G401 (cell line): ENCODE data around the gene ABHD3. TPM values are rescaled to one million over a fixed set of nuclear protein-coding genes. Genes with fewer than 3 reads are reported as not detected.
"Not testable (repeated sequence)": the region's sequence is repeated elsewhere in the genome, so short reads cannot be mapped to it uniquely, and the experiment has no call there.

Source experiments
- DNase-seq: peaks from one replicate; pipeline ENCODE4 v3.0.0-alpha.2; 2015; ENCODE audit warnings: low spot score
- in situ Hi-C: cut with HindIII; loops from 2 replicates; pipeline ENCODE4 v1.10.0; 2016; ENCODE audit warnings: low sequenced_read_pairs, mixed read lengths
- total RNA-seq: library from RNA; depleted of rRNA; stranded (reverse); fragments of >200 nt; shearing (Covaris generic); gene quantifications from 2 replicates; pipeline ENCODE4 v1.2.3, GENCODE V29; 2014

Gene ABHD3
- total RNA-seq, 1 experiment from 2014 or later: 31.3 TPM

DNA sequence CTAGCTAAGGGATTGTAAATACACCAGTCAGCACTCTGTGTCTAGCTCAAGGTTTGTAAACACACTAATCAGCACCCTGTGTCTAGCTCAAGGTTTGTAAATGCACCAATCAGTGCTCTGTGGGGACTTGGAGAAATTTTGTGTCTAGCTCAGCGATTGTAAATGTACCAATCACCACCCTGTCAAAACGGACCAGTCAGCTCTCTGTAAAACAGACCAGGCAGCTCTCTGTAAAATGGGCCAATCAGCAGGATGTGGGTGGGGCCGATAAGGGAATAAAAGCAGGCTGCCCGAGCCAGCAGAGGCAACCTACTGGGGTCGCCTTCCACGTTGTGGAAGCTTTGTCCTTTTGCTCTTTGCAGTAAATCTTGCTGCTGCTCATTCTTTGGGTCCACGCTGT lies 2.6 kb upstream of the ABHD3 start:
- in situ Hi-C loops, DNase-seq: not testable (repeated sequence)

DNA sequence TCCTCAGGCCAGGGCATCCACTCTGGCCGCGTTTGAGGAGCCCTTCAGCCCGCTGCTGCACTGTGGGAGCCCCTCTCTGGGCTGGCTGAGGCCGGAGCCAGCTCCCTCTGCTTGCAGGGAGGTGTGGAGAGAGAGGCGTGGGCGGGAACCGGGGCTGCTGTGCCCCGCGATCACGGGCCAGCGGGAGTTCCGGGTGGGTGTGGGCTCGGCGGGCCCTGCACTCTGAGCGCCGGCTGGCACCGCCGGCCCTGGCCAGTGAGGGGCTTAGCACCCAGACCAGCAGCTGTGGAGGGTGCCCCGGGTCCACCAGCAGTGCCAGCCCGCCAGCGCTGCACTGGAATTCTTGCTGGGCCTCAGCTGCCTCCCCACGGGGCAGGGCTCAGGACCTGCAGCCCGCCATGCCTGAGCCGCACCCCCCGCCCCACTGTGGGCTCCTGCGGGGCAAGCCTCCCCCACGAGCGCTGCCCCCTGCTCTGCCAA lies 1.9 kb upstream of the ABHD3 start:
- in situ Hi-C loops: no loop called here
- DNase-seq: no peak

DNA sequence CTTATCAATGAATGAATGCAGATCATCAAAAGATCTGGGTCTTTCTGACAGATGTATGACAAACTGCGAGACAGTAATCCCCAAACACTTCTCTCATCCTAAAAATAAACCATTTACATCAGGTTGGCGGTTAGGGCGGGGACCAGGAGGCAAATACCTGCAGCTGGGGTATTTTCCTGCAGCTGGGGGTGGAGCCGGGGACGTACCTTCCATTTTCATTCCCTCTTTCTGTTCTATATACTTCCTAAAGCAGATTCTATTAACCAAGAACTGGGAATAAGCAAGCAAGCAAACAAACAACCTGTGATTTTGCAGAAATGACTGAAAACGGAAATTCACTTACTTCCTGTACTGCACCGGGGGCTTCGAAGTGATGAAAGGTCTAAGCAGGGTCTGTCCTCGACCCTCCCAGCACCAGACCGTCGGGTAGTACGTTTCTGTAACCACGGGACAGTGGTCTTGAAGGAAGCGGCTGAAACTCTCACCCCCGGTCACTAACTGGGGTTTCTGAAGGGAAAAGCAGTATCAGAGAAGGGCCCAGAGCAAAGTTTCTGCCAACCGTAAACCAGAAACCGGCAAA lies 1.2 kb downstream of the ABHD3 start:
- peak; percentile 42 for DNase-seq
- in situ Hi-C loops: no loop called here

DNA sequence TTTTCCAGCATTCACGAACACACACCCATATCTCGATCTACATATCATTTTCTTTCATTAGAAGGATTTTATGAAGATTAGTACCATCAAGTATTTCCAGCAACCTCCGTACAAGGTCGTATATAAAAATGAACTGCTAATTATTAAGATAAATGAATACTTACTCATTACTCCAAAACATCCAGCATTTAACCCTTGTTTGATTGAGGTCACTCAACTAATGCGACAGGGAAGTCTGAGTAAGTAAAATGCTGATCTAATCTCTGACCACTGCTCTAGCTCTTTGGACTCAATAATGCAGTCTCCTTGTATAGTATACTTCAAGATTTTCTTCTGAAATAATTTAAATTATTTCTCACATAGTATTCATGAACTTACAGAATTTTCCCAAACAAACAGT lies 2.0 kb downstream of the ABHD3 start:
- no peak for DNase-seq
- in situ Hi-C loops: no loop called here

DNA sequence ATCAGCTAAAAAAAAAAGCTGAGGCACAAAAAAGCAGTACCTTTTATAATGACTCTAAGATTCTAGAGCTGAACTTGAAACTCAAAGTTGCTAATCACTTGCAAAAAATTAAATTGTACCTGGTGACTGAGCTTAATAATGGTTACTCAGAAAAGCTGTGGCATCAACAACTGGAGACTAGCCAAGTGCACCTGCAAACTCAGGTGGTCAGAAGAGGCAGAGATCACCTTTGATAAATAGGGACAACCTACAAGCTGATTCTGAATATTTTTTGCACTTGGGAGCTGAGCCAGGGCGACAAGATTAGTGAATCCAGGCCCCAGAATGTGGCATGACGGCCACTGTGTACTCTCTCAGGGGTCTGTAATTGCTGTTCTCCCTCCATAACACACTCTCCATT lies 3.0 kb downstream of the ABHD3 start:
- in situ Hi-C loops: no loop called here

DNA sequence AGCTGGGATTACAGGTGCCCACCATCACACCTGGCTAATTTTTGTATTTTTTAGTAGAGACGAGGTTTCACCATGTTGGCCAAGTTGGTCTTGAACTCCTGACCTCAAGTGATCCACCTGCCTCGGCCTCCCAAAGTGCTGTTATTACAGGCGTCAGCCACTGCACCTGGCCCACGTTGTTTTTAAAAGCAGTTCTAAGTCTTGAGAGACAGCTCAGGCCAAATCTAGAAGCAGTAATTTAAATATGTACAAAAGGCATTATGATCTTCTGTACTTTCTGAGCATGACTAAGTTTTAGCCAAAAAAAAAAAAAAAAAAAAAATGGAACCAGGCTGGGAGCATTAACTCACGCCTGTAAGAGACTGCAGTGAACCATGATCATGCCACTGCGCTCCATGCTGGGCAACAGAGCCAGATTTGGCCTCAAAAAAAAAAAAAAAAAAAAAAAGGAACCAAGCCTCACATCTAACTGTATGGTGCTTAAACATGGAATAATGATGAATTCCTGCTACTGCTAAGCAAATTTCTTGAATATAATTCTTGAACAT lies 4.0 kb downstream of the ABHD3 start:
- in situ Hi-C loops: no loop called here
- no peak for DNase-seq

More for the DNA sequence above, 3.0 kb downstream of the ABHD3 start:
- no peak for DNase-seq

DNA sequence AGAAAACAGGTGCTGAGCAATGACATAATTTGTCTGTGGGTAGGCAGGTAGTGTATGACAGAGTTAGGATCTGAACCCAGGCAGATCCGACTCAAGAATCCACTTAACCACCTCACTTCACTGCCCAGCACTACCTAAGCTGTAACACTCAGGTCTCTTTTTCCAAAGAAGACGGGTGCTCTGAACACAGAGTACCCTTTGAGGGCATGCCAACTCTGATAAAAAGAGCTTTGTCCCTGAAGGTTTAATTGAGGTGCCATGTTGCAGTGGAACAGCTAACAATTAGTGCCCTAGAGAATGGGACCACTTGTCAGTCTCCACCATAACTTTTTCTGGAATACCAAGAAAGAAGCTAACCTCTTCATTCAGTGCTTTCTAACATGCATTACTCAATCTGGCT lies 11.3 kb downstream of the ABHD3 start:
- in situ Hi-C loops: no loop called here
- DNase-seq: no peak

DNA sequence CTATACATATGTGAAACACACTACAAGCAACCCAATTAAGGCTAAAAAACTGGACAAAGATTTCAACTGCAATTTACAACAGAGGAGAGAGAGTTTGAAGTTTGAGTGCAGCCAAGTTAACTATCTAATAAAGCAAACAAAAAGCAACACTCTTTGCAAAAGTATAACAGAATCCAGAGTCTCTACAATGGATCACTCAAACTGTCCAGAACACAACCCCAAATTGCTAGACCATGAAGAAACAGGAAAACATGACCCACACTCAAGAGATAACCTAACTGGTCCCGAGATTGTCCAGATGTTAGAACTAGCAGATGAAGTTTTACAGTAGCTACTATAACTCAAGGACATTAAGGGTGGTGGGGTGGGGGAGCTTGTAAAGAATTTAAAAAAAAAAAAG lies 14.8 kb downstream of the ABHD3 start:
- in situ Hi-C loops: no loop called here
- no peak for DNase-seq

DNA sequence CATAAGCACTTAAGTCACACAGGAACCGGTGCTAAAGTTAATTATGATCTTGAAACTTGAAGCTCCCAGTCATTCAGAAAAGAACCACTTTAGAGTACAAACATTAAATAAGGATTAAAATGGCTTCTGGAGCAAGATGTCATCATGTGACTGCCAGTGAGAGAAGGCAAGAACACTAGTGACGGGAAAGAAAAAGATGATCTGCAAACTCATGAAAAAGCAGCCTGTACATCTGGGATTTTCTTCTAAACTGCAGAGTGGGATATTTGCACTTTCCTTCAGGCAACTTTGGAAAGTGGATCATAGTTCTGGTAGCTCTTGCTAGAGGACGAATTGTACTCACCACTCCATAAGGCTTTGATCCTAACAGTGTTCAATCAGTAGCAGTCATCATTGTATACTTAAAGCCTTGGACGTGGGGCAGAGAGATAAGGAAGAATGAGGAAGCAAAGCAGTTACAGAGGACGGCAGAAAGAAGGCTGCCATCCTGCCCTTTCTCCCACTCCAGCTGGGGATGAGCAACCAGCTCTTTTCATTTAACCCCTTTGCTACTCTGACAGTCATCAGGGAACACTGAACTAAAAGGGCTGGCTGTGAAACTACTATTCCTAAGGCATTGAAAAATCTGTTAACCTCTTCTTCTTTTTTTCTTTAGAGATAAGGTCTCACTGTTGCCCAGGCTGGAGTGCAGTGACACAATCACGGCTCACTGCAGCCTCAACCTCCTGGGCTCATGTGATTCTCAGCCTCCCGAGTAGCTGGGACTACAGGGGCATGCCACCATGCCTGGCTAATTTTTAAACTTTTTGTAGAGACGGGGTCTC lies 18.1 kb downstream of the ABHD3 start:
- DNase-seq: no peak
- in situ Hi-C loops: no loop called here

DNA sequence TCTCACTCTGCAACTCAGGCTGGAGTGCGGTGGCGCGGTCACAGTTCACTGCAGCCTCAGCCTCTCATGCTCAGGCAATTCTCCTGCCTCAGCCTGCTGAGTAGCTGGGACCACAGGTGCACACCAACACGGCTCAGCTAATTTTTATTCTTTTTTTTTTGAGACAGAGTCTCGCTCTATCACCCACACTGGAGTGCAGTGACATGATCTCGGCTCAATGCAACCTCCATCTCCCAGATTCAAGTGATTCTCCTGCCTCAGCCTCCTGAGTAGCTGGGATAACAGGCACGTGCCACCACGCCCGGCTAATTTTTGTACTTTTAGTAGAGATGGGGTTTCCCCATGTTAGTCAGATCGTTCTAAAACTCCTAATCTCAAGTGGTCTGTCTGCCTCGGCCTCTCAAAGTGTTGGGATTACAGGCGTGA lies 19.0 kb downstream of the ABHD3 start:
- DNase-seq, in situ Hi-C loops: not testable (repeated sequence)

DNA sequence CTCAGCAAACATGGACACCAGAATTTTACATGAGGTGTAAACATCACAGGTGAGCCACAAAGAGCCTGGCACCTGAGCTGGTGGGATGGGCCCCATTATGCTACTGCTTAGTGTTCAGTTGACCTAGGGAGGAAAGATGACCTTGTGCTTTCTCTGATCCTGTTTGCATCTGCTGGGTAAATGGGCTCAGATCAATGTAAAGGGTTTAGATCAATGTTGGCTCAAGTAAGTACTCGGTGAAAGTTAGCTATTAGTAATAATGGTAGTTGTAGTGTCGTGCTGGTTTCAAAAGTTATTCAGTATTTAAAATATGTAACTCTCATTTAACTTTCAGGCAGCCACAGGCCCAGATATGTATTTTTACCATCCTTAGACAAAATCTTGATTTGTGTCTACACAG lies 19.8 kb downstream of the ABHD3 start:
- in situ Hi-C loops: no loop called here
- DNase-seq: no peak

DNA sequence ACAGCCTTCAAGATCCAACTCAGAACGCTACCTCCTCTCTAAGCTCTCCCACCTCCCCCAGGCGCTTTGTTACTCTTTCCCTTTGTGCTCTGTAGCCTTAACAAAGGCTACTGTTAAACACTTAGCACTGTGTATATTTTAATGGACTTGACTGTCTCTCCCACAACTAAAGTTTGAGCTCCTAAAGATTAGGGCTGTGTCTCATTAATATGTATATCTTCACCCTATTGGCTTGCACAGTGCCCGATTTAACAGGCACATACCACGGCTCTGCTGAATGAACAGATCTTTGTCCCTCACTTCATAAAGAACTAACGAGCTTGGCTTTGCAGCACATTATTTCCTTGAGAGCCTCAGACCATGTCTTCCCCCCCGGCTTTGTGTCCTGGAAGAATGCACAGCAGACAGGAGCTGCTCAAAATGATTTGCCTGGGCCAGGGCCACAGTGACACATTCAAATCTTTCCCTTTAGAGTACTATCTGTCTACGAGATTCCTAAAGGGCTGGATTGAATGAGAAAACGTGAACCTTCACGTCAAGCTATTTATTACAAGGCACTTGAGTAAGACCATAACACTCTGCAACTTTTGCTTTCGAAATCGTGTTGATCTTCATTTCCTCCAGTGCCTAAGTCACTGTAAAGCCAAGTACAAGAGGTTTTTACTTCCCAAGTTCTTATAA lies 22.1 kb downstream of the ABHD3 start:
- in situ Hi-C loops: no loop called here
- no peak for DNase-seq

DNA sequence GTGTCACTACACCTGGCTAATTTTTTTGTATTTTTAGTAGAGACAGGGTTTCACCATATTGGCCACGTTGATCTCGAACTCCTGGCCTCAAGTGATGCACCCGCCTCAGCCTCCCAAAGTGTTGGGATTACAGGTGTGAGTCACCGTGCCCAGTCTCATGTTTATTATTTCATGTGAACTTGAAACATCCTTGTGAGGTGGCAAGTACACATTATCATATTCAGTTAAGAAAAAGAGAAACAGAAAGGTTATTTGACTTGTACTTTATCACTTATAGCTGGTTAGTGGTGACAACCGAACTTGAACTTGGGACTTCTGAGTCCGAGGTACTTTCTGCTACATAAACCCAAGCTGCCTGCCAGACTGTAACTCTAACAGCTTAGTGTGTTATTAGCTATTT lies 24.4 kb downstream of the ABHD3 start:
- DNase-seq: no peak
- in situ Hi-C loops: no loop called here

DNA sequence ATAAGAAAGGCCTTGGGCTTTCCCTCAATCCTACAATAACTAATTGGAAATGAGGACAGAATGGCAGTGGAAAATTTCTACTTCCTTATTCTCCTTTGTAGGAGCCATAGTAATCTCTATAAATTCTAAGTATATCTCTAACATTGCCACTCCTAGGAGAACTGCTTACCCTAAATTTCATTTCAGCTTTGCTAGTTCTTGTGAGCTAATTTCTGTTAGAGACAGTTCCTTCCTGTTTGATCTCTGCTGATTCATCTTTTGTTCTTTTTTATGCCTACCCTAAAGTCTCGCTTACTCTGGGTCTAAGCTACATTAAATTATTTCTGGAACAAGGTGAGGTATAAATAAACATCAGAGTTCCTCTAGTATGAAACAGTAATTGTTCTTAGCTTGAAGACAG lies 25.7 kb downstream of the ABHD3 start:
- no peak for DNase-seq
- in situ Hi-C loops: no loop called here

DNA sequence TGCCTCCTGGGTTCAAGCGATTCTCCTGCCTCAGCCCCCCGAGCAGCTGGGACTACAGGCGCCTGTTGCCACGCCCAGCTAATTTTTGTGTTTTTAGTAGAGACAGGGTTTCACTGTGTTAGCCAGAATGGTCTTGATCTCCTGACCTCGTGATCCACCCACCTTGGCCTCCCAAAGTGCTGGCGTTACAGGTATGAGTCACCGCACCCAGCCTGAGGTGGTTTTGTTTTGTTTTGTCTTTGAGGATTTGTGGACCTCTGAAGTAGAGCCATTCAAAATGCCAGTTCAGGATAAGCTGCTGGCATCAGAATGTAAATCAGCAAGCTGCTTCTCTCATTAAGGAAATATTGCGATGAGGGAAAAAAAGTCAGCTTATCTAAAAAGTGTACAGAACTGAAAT lies 29.2 kb downstream of the ABHD3 start:
- in situ Hi-C loops, DNase-seq: not testable (repeated sequence)

DNA sequence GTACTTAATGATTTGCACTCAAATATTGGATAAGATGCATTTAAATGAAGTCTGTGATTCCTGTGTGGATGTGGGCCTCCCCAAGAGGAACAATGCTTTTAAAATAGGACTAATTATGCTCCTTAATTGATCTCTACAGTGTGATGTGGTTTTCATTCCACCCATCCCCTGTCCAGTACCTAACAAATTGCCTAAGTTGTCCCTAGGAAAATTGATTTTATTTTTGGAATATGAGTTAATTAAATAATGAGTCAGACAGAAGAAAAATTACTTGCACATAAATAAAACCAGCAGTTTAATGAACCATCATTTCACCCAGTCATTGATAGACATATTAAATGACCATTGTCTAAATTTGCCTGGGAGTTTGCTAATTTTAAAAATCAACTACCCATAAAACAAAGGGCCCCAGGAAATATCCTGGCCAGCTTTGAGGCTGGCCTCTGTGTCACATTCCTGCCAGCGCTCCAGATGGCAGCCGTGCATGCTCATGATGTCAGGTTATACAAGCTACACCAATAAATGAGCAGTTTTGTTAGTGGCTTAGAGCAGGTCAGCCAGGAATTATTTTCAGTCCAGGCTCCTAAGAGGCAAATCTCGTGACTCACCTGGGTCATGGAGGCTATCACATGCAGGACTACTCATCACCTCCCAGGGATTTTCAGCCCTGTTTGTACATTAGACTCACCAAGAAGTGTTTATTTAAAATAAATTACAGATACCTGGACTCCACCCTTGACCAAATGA lies 31.9 kb downstream of the ABHD3 start:
- in situ Hi-C loops: no loop called here
- peak; percentile 97 for DNase-seq

DNA sequence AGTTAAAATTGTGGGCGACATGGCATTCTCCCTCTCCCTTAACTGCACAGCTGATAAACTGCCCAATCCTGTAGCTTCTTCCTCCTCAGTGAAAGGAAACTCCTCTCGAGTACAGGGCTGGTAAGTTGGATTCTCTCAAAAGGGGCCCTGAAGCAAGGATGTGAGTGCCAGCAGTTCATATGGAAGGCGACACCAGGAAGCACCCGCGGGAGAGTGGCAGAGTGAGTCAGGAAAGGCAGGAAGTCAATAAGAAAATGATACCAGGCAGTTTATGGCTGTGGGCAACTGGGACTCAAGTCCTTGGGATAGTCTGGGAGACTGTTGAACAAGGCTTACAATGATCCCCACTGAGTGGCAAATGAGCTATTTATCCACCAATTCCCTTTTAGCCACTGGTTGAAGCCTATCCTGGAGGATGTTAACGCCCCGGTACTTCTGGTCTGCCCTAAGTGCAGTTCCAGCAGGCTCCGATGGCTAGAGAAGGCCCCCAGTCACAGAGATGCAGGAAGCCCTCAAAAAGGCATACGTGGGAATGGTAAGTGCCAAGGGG lies 34.8 kb downstream of the ABHD3 start:
- in situ Hi-C loops: no loop called here
- no peak for DNase-seq

DNA sequence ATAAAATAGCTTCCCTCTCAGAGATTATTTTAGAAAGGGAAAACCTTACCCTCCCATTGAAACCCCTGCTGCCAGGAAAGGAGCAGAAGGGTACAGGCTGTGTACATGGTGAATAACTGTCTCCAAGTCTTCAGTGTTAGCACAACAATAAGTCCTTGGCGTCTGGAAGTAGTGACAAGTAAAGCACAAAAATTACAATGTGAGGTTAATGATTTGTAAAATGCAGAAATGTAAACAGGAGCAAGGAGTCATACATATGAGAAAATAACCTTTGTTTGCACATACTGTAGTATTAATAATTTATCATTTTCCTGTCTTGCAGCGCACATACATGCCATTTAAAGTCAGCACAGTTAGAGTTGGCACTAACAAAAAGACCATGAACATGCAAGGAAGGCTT lies 40.5 kb downstream of the ABHD3 start:
- DNase-seq: no peak
- in situ Hi-C loops: no loop called here

DNA sequence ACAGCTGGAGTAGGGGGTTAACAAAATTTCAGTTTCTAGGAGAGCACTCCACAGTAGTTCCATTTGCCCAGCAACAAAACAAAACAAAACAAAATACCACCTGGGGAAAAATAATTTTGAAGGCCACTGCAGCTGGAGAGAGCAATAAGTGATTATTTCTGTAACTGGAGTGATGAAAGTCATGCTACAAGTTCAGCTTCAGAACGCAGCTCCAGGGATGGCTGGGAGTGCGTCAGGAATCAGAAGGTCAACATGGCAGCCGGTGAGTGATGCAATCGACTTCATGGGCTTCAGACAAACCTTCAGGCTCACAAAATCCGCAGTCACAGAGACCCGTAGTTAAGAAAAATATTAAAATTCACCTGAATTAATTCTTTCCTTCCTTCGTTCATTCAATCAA lies 41.0 kb downstream of the ABHD3 start:
- no peak for DNase-seq
- in situ Hi-C loops: no loop called here
